HCT116 (cell line): ENCODE results near the gene CDKN1C. TPM values are rescaled to one million over a fixed set of nuclear protein-coding genes. Genes with fewer than 3 reads are reported as not detected.
A peak's percentile ranks its signal among the peaks of the same experiment; 100 is the strongest.

ENCODE experiments used
- ATAC-seq: fragments of 200-7000 bp; cut with Tn5 transposase; 2 replicates; pipeline ENCODE4 v1.9.1; 2020; ENCODE audit warnings: mild to moderate bottlenecking, moderate library complexity
- BruUV-seq: library from RNA; stranded (reverse); fragments of 400-500 nt; replicated peaks from 2 replicates; lab custom pipeline; 2021; lab: Mats Ljungman, UMichigan
- CTCF ChIA-PET: fragments of 300-600 bp; sonication (Branson Sonifier 250); formaldehyde crosslinking; loops from one replicate; lab custom pipeline; 2021; ENCODE audit warnings: antibody characterized with exemption; lab: Charles Lee
- POLR2A ChIA-PET: fragments of 300-600, 350-600 bp; sonication (Branson Sonifier 250); formaldehyde crosslinking; loops from one replicate; lab custom pipeline; 2021; ENCODE audit warnings: antibody characterized with exemption; lab: Charles Lee
- RAD21 ChIA-PET, 2 experiments: fragments of 300-600 bp; sonication (Branson Sonifier 250); formaldehyde crosslinking; loops; one replicate each; lab custom pipeline; 2023; ENCODE audit warnings: low total read pairs in 2 of 2; ENCODE audit not compliant: uncharacterized antibody in 2 of 2, unreplicated experiment in 2 of 2, low non-redundant PET in 1 of 2; lab: Charles Lee
- DNase-seq: peaks from one replicate; pipeline ENCODE4 v3.0.0-alpha.2; 2010; ENCODE audit warnings: low read depth, low spot score
- H2AFZ ChIP-seq: fragments of 200-600 bp; shearing (Covaris generic), sonication (generic); 2 replicates; pipeline ENCODE4 v1.6.1; 2017; ENCODE audit warnings: low read depth, mixed run types, mixed read lengths, antibody characterized with exemption, low read length; ENCODE audit not compliant: poor library complexity, severe bottlenecking
- H3K27ac ChIP-seq: 2 replicates; pipeline ENCODE4 v1.5.1; 2012; ENCODE audit warnings: low read depth, low read length
- H3K27me3 ChIP-seq: fragments of 200-600 bp; sonication (generic); 2 replicates; pipeline ENCODE4 v1.6.1; 2016; ENCODE audit warnings: mixed run types, low read length, mixed read lengths; ENCODE audit not compliant: insufficient read depth
- H3K36me3 ChIP-seq, 2 experiments: fragments of 200-500 bp in 1 of 2; fragments of 200-600 bp in 1 of 2; sonication (Bioruptor generic) in 1 of 2; sonication (generic) in 1 of 2; 2 replicates each; pipeline versions ENCODE4 v1.5.1 to v1.6.1; 2014 to 2016; ENCODE audit warnings: low read length in 2 of 2, inconsistent platforms in 1 of 2, mixed read lengths in 1 of 2, mixed run types in 1 of 2; ENCODE audit not compliant: insufficient read depth in 2 of 2, control insufficient read depth in 1 of 2
- H3K4me1 ChIP-seq, 2 experiments: fragments of 200-600 bp in 1 of 2; sonication (generic) in 1 of 2; 2 replicates each; pipeline versions ENCODE4 v1.5.1 to v1.6.1; 2012 to 2017; ENCODE audit warnings: low read length in 2 of 2, inconsistent platforms in 1 of 2, mild to moderate bottlenecking in 1 of 2, mixed read lengths in 1 of 2, mixed run types in 1 of 2, moderate library complexity in 1 of 2; ENCODE audit not compliant: insufficient read depth in 2 of 2, control insufficient read depth in 1 of 2
- H3K4me2 ChIP-seq: fragments of 200-600 bp; sonication (generic); 2 replicates; pipeline ENCODE4 v1.6.1; 2017; ENCODE audit warnings: mixed run types, low read length, mixed read lengths
- H3K4me3 ChIP-seq, 2 experiments: fragments of 200-600 bp in 1 of 2; sonication (generic) in 1 of 2; replicated peaks in 1 of 2; 2 replicates each; pipeline ENCODE4 v1.5.1; 2011 to 2016; ENCODE audit warnings: low read length in 2 of 2, control low read depth in 1 of 2, low read depth in 1 of 2, mild to moderate bottlenecking in 1 of 2, mixed read lengths in 1 of 2, mixed run types in 1 of 2
- H3K79me2 ChIP-seq: fragments of 200-600 bp; sonication (generic); 2 replicates; pipeline ENCODE4 v1.6.1; 2017; ENCODE audit warnings: mild to moderate bottlenecking, mixed run types, low read length, moderate library complexity, mixed read lengths; ENCODE audit not compliant: insufficient read depth
- H3K9ac ChIP-seq: fragments of 200-600 bp; sonication (generic); 2 replicates; pipeline ENCODE4 v1.6.1; 2016; ENCODE audit warnings: low read length, mixed read lengths
- H3K9me2 ChIP-seq: fragments of 200-600 bp; sonication (generic), shearing (Covaris generic); 2 replicates; pipeline ENCODE4 v1.6.1; 2017; ENCODE audit warnings: mixed run types, mild to moderate bottlenecking, moderate library complexity; ENCODE audit not compliant: insufficient read depth
- H3K9me3 ChIP-seq, 2 experiments: fragments of 200-500 bp in 1 of 2; fragments of 200-600 bp in 1 of 2; sonication (Bioruptor generic) in 1 of 2; sonication (generic) in 1 of 2; 2 replicates each; pipeline ENCODE4 v1.6.1; 2014 to 2017; ENCODE audit warnings: low read length in 2 of 2, mixed read lengths in 2 of 2, inconsistent platforms in 1 of 2, low read depth in 1 of 2, mild to moderate bottlenecking in 1 of 2, mixed run types in 1 of 2, moderate library complexity in 1 of 2; ENCODE audit not compliant: control insufficient read depth in 1 of 2, insufficient read depth in 1 of 2
- H4K20me1 ChIP-seq: fragments of 200-600 bp; sonication (generic), shearing (Covaris generic); 2 replicates; pipeline ENCODE4 v1.6.1; 2017; ENCODE audit warnings: mixed run types, mild to moderate bottlenecking, moderate library complexity; ENCODE audit not compliant: insufficient read depth
- CBX3 ChIP-seq: IDR thresholded peaks from 2 replicates; pipeline ENCODE4 v1.6.1; 2012; ENCODE audit warnings: low read depth
- CEBPB ChIP-seq: IDR thresholded peaks from 2 replicates; pipeline ENCODE4 v1.6.1; 2012; ENCODE audit warnings: low read depth
- EZH2phosphoT487 ChIP-seq: fragments of 200-600 bp; IDR thresholded peaks from 2 replicates; pipeline ENCODE4 v1.6.1; 2018; ENCODE audit warnings: antibody characterized with exemption, borderline replicate concordance
- FOSL1 ChIP-seq: IDR thresholded peaks from 2 replicates; pipeline ENCODE4 v1.6.1; 2012; ENCODE audit warnings: low read depth
- POLR2AphosphoS5 ChIP-seq: IDR thresholded peaks from 2 replicates; pipeline ENCODE4 v1.6.1; 2011; ENCODE audit warnings: mild to moderate bottlenecking, low read depth, low read length, moderate library complexity
- RAD21 ChIP-seq: IDR thresholded peaks from 2 replicates; pipeline ENCODE4 v1.6.1; 2012; ENCODE audit warnings: low read depth, mild to moderate bottlenecking
- SRF ChIP-seq: IDR thresholded peaks from 2 replicates; pipeline ENCODE4 v1.6.1; 2012; ENCODE audit warnings: low read depth
- YY1 ChIP-seq: IDR thresholded peaks from 2 replicates; pipeline ENCODE4 v1.6.1; 2011; ENCODE audit warnings: low read length, low read depth, moderate library complexity, mild to moderate bottlenecking; ENCODE audit not compliant: insufficient replicate concordance; ENCODE audit errors: extremely low read depth
- intact Hi-C: fragments of 100-400 bp; cut with micrococcal nuclease; formaldehyde crosslinking; loops from 2 replicates; pipeline ENCODE4 v1.10.0; 2022
- total RNA-seq: library from RNA; stranded (reverse); gene quantifications from one replicate; pipeline ENCODE4 v1.2.1, GENCODE V29; 2021; ENCODE audit not compliant: unreplicated experiment
- TF ChIP-seq, protein P1 (sequence below): IDR thresholded peaks from 2 replicates; pipeline ENCODE4 v1.6.1; 2012
- TF ChIP-seq, protein P2 (sequence below): IDR thresholded peaks from 2 replicates; pipeline ENCODE4 v1.6.1; 2011; ENCODE audit warnings: mild to moderate bottlenecking, low read length, moderate library complexity; ENCODE audit not compliant: insufficient replicate concordance; ENCODE audit errors: extremely low read depth

CDKN1C gene
- total RNA-seq, 1 experiment from 2014 or later, result 24.0 TPM

- intact Hi-C loops, result no loop called here
- peaks cover 44 to 57% of the 10 kb centered on the region in 2 experiments for H3K4me1 ChIP-seq
- H3K27me3 ChIP-seq, result no peaks in the 10 kb centered on the region
- ChIA-PET POLR2A (interaction anchor here (2.2 kb wide), 1 partner anchor 20 kb away, joined by 7 read pairs; the partner anchor contains the start of gene PHLDA2), RAD21 (no interaction called here), CTCF (no interaction called here)
- peak overlapping the region; percentile 97; the same call in 1 of the 2 replicates for H3K27ac ChIP-seq
- BruUV-seq, result no TSS peak
- no peak for DNase-seq
- no peak overlapping the region for H3K9ac ChIP-seq
- H3K4me2 ChIP-seq, result no peak overlapping the region
- H3K9me3 ChIP-seq, result no peaks in the 10 kb centered on the region
- H3K79me2 ChIP-seq, result no peaks in the 10 kb centered on the region
- no peak overlapping the region for H3K4me3 ChIP-seq
- H3K36me3 ChIP-seq, result no peaks in the 10 kb centered on the region
- ATAC-seq, result no peak
- no peak for TF ChIP-seq EZH2phosphoT487
- no peak for TF ChIP-seq CEBPB
- no peak for TF ChIP-seq SRF
- TF ChIP-seq, protein P1, sequence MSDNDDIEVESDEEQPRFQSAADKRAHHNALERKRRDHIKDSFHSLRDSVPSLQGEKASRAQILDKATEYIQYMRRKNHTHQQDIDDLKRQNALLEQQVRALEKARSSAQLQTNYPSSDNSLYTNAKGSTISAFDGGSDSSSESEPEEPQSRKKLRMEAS, result no peak
- no peak for TF ChIP-seq CBX3
- TF ChIP-seq POLR2AphosphoS5, result no peak
- TF ChIP-seq, protein P2, sequence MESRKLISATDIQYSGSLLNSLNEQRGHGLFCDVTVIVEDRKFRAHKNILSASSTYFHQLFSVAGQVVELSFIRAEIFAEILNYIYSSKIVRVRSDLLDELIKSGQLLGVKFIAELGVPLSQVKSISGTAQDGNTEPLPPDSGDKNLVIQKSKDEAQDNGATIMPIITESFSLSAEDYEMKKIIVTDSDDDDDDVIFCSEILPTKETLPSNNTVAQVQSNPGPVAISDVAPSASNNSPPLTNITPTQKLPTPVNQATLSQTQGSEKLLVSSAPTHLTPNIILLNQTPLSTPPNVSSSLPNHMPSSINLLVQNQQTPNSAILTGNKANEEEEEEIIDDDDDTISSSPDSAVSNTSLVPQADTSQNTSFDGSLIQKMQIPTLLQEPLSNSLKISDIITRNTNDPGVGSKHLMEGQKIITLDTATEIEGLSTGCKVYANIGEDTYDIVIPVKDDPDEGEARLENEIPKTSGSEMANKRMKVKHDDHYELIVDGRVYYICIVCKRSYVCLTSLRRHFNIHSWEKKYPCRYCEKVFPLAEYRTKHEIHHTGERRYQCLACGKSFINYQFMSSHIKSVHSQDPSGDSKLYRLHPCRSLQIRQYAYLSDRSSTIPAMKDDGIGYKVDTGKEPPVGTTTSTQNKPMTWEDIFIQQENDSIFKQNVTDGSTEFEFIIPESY, result no peak
- TF ChIP-seq YY1, result no peak
- no peak for TF ChIP-seq FOSL1
- no peak for TF ChIP-seq RAD21
- H3K9me2 ChIP-seq, result no peaks in the 10 kb centered on the region
- H2AFZ ChIP-seq, result no peak overlapping the region
- no peaks in the 10 kb centered on the region for H4K20me1 ChIP-seq
These were observed 23.7 kb upstream of the CDKN1C start for GRCh38 chr11:2909133-2909902.
